Erythroblast (primary cell): Measurements from ENCODE around the gene HIBCH.
"Not testable (repeated sequence)": the region's sequence is repeated elsewhere in the genome, so short reads cannot be mapped to it uniquely, and the experiment has no call there.

Source experiments
- DNase-seq, 2 experiments: peaks; one replicate each; lab custom pipeline; 2025; lab: John Stamatoyannopoulos, UW
- GATA1 ChIP-seq: IDR thresholded peaks from 2 replicates; pipeline ENCODE4 v1.6.1; 2011; ENCODE audit warnings: low read depth, mild to moderate bottlenecking, control low read depth, low read length, moderate library complexity
- POLR2A ChIP-seq: IDR thresholded peaks from 2 replicates; pipeline ENCODE4 v1.6.1; 2011; ENCODE audit warnings: mild to moderate bottlenecking, low read length

The HIBCH gene

DNA sequence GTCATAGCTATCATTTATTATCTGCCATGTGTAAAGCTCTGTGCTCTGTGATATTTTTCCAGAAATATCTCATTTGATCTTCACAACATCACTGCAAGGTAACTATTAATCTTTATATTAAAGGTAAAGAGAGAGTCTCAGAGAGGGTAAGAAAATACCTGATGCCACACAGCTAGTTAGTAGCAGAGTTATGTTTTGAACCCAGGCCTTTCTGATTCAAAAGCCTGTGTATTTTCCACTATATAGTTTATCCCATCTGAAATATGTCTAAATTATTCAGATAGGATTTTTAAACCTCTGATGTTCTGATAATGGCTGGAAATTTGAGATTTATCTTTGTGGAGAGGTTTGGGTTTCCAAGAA lies 33.9 kb upstream of the HIBCH start:
- no peak for DNase-seq
- TF ChIP-seq POLR2A: no peak
- no peak for TF ChIP-seq GATA1

DNA sequence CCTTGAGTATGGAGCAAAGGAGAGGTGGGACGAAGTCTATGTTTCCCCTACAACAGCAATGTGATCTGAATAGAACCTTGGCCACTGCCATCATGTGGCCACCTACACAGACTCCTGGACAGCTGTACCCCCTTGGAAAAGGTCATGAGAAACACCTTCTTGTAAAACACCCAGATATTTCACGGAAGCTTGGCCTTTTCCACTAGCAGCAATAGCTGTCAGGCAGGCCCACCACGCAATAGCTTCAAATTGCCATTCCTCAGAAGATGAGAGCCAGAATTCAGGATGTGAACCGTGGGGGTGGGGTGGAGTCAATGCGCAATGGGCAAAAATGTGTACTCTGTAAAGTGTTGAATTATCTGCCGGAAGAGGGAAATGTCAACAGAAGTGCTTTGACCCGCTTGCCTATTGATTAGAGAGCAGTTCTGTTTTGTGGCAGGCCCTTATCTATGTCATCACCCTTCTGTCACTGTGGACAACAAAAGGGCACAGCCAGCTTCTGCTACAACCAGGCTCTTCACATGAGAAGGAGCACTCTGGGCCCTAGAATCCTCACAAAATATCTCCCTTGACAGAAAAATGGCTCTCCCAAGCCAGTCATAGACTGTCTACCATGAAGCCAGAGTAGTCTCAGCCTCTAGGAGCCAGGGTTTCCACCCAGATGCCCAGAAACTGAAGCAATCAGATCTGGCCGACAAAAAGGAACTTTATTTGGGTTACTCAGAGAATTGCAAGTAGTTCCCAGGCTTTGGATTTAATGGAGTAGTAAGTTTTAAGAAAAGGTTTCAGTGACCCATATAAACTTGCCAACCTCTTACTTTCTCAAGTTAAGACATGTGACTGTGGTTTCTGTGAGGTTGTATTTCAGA lies 33.3 kb upstream of the HIBCH start:
- peak; percentile 25 to 66 for DNase-seq
- no peak for TF ChIP-seq POLR2A
- no peak for TF ChIP-seq GATA1

DNA sequence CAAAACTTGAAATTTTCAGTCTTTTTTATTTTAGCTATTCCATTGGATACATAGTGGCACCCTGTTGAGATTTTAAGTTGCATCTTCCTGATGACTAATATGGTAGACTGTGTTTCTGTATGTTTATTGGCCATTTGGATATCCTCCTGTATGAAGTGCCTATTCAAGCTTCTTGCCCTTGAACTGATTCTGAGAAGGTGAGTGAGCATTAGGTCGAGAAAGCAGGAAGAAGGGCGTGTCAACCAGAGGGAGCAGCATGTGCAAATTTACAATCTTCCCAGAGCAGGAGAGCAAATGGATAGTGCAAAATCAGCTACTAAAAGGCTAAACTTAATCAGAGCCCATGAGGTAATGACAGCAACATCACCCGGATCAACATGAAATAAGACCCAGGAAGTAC lies 32.3 kb upstream of the HIBCH start:
- TF ChIP-seq GATA1 (no peak), POLR2A (no peak)
- DNase-seq: no peak

DNA sequence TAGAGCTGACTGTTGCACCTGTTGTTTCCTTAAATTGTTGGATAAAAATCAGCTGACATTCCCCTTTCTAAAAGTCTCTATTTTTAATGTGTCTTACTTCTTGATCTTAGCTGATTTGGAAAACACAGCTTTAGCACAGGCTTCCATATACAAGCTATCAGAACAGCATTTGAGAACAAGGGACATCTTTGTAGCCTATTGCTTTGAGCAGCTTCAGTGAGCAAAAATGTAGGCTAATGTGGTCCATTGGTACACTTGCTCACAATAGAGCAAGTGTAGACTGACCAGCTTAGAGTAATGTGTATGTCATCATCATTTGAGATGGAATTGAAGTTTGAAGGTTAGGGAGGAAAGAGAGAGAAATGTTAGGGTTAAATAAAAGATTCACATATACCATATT lies 30.7 kb upstream of the HIBCH start:
- TF ChIP-seq GATA1: no peak
- no peak for TF ChIP-seq POLR2A
- DNase-seq: no peak

DNA sequence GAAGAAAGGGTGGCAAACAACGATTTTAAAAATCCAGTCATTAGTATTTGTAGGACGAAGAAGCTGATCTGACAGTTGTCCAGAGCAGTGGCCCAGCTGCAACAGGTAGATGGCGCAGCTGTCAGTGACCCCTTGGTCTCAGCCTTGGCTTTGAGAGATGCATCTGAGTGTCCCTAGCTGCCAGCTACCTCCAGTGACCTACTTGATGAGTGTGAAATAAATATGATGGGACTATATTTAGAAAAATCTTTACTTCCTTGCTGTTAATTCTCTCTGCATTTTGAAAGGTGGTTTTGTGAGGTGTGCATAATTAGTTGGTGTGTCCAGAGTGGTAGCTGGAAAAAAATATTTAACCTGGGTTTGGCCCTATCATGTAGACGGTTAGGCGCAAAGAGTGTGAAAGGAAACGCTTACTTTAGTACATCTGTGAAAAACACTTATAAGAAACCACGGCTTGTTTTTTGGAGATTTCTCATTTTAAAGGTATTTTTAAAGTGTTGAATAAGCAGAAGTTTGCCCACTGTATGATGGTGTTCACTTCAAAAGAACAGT lies 24.7 kb upstream of the HIBCH start:
- peak; percentile 46 to 50 for DNase-seq
- TF ChIP-seq POLR2A (no peak), GATA1 (no peak)

DNA sequence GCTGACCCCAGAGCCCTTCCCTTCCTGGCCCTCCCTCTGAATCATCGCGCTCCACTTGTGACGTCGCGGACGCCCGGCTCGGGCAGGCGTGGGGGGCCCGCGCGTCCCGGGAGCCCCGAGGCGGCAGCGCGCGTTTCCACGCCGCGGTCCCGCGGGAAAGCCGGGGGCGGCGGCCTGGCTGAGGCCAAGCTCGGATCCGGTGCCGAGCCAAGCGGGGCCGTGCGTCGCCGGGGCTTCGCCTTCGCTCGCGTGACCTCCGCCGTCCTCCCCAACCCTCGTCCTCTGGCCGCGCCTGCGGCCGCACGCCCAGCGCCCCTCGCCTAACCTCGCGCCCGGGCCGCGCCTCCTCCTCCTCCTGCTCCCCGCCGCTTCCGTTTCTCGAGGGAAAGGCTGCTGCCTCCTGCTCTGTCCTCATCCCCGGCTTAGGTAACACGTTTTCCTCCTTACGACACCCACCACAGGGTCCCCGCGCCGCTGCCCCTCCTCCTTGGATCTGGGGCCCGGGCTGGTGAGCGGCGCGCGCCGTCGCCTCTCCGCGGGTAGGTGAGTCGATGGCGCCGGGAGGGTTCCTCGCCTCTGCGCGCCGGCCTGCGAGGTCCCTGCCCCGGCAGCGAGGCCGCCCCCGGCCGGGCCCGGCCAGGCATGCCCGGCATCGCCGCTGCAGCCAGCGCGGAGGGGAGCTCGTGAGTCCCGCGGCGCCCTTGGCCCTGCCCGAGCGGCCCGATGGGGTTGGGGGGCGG lies 24.1 kb upstream of the HIBCH start, which contains the start of gene INPP1:
Gene INPP1, plus strand, starts transcription at position 54 of the 740 bp plus-strand sequence. CDS start 16,514 bp downstream, outside the sequence.
- peak; percentile 55 for DNase-seq
- TF ChIP-seq POLR2A (peak; percentile 32), GATA1 (no peak)

DNA sequence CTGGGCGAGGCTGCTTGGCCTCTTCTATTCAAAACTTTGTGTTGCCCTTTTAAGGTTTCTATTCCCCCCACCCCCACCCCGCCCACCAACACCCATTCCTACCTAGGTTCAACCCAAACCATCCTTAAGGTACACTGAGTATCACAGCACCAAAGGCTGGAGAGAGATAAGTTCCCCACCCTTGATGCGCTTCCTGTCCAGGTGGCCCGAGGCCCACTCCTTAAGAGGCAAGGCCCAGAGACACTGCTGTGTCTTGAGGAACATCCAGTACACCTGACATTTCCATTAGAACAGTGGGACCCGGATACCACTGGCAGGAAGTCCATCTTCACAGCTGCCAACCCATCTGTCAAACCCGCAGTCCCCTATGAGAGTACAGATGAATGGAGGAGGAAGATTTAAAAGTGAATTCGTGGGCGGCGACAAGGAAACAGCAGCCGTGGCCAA lies 23.5 kb upstream of the HIBCH start:
- no peak for DNase-seq
- no peak for TF ChIP-seq GATA1
- no peak for TF ChIP-seq POLR2A

DNA sequence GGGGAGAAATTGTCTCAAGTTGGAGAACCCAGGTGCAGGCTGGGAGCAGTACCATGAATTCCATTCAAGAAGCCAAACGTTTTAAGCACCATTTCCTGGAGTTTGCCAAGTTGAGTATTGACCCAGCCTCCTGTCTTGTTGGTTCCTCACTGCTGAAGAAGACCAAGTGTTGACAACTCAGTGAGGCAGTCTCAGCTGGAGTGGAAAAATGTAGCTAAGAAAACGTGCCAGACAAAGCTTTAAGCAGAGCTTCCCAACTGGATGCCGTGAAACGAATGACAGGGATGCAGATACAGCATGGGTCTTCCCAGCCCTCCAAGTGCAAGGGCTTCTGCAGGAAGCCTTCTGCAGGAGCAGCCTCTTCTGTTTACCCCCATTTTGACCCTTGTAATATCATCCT lies 23.0 kb upstream of the HIBCH start:
- TF ChIP-seq GATA1 (no peak), POLR2A (no peak)
- DNase-seq: no peak

DNA sequence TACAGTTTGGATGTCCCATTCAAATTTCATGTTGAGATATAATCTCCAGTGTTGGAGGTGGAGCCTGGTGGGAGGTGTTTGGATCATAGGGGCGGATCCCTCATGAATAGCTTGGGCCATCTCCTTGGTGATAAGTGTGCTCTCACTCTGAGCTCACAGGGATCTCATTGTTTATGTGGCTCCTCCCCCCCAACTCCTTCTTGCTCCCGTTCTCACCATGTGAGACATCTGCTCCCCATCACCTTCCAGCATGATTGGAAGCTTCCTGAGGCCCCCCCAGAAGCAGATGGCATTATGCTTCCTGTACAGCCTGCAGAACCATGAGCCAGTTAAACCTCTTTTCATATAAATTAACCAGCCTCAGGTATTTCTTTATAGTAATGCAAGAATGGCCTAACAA lies 20.7 kb upstream of the HIBCH start:
- TF ChIP-seq POLR2A (no peak), GATA1 (no peak)
- DNase-seq: peak; percentile 9 to 40

DNA sequence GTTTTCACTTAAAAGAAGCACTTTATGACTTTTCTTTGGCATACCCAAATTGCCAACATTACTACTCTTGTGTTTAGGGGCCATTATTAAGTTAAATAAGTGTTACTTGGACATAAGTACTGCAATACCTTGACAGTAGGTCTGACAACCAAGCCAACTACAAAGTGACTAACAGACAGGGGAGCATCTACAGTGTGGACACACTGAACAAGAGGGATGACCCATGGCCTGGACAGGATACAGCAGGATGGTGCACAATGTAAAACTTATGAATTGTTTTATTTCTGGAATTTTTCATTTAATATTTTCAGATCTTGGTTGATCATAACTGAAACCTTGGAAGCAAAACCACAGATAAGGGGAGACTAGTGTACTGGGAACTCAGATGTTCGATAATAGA lies 19.8 kb upstream of the HIBCH start:
- no peak for DNase-seq
- no peak for TF ChIP-seq POLR2A
- no peak for TF ChIP-seq GATA1

DNA sequence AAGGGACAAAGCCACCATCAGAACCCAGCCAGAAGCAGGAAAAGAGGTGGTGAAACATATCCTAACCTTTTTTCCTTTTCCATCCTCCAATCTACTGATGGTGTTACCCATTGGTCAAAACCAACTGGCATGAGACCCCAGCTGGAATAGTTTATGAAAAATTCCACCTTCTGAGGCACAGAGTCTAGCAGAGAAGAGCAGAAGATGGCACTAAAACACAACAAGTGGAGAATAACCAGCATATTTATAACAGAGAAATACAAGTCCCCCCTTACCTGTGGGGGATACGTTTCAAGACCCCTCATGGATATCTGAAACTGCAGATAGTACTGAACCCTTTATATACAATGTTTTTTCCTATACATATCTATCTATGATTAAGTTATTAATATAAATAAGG lies 18.8 kb upstream of the HIBCH start:
- TF ChIP-seq POLR2A (no peak), GATA1 (no peak)
- DNase-seq: no peak

DNA sequence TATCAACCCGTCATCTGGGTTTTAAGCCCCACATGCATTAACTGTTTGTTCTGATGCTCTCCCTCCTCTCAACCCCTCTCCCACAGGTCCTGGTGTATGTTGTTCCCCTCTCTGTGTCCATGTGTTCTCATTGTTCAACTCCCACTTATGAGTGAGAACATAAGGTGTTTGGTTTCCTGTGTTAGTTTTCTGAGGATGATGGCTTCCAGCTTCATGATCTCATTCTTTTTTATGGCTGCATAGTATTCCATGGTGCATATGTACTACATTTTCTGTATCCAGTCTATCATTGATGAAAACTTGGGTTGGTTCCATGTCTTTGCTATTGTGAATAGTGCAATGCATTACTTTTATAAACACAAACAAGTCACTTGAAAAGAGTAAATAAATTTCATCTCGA lies 16.8 kb upstream of the HIBCH start:
- no peak for DNase-seq
- no peak for TF ChIP-seq GATA1
- no peak for TF ChIP-seq POLR2A

DNA sequence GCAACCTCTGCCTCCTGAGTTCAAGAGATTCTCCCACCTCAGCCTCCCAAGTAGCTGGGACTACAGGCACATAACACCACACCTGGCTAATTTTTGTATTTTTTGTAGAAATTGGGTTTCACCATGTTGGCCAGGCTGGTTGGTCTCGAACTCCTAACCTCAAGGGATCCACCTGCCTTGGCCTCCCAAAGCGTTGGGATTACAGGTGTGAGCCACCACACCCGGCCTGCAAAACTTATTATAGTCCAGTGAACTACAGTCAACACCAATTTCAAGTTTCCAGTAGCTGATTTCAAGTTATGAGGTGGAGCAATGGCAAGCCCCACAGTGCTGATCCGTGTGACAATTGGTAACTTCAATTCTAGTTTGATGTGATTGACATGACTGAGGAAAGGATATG lies 16.0 kb upstream of the HIBCH start:
- DNase-seq: not testable (repeated sequence)

DNA sequence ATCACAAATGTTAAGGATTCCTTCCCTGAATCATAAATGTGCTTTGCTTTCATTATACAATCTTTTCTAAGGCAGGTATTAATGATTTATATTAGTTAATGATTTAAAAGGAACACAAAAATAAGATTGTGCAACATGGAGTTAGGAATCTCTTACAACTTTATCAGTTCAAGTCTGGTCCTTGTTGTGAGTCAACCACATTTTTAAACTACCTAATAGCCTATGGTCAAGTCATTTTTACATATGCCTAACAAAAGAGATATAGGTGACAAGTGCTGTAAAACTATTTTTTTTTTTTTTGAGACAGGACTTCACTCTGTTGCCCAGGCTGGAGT lies 15.6 kb upstream of the HIBCH start:
- DNase-seq: no peak
- no peak for TF ChIP-seq POLR2A
- TF ChIP-seq GATA1: no peak
